NK-92 treated with Interleukin-12 subunit alpha and Interleukin-12 subunit beta, amount 100 ng/mL, for 24 hours (cell line): ENCODE data around the gene LRRTM2.
"Not testable (repeated sequence)": the region's sequence is repeated elsewhere in the genome, so short reads cannot be mapped to it uniquely, and the experiment has no call there.

Experiments used
- DNase-seq: peaks from one replicate; lab custom pipeline; 2025; lab: John Stamatoyannopoulos, UW

LRRTM2 gene

DNA sequence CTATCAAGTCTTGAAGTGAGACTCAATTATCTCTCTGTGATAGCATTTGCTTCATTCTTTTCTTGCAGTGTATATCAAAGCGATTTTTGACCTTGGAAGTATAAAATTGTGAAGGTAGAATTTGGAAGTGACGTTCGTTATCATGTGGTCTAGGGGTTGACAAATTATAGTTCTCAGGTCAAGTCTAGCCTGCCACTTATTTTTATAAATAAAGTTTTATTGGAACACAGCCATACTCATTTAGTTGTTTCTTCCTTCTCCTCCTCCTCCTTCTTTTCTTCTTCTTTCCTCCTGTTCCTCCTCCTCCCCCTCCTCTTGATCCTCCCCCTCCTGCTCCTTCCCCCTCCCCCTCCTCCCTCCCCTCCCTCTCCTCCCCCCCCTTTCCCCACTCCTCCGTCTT, 38.0 kb downstream of the LRRTM2 start:
- DNase-seq, result no peak

DNA sequence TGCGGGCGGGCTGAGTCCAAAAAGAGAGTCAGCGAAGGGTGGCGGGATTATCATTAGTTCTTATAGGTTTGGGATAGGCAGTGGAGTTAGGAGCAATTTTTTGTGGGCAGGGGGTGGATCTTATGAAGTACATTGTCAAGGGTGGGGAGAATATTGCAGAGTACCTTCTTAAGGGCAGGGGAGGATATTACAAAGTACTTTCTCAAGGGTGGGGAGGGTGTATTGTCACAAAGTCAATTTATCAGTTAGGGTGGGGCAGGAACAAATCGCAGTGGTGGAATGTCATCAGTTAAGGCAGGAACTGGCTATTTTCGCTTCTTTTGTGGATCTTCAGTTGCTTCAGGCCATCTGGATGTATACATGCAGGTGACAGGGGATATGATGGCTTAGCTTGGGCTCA, 40.3 kb downstream of the LRRTM2 start:
- not testable (repeated sequence) for DNase-seq

DNA sequence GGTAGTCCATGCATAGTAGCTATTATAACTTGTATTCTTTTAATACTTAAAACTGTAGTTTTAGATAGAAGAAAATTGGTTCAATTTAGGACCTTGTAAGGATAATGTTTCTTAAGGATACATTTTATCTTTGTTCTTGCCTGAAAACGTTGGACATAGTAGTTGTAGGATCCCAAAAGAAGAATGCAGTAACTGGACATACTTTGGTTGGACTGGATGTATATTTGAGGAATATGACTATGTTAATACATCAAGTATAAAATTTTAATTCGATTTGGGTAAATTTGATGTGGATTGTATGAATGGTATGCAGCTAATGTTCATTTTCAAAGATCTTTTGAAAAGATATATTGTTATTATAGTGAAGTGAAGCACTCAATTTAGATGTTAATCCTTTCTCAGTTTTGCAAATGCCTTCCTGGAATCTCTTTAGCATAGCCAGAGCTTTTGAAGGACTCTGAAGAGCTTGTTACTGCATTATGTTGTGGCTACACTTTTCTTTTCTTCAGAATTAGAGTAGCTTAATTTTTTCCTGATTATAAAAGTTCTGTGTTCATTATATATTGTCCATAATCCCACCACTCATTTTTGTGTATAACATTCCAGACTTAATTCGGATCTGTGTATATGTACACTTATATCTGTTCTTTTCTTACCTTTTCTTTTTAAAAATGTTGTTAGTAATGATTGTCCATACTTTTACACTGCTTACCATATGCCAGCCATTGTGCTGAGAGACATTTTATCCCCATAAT, 41.2 kb downstream of the LRRTM2 start:
- no peak for DNase-seq

DNA sequence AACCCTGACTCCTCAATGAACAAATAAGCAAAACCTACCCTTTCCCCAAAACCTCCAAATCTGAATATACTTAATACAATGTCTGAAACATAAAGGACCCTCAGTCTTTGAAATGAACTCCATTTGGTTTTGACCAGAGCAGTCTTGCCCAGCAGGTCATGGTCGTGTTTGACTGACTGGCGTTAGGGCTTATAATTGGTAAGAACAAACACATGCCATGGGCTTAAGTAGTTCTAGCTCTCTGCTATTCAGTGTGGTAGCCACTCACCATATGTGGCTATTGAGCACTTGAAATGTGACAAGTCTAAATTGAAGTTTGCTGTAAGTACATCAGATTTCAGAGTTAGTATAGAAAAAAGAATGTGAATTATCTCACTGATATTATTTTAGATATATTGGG, 42.1 kb downstream of the LRRTM2 start:
- no peak for DNase-seq

DNA sequence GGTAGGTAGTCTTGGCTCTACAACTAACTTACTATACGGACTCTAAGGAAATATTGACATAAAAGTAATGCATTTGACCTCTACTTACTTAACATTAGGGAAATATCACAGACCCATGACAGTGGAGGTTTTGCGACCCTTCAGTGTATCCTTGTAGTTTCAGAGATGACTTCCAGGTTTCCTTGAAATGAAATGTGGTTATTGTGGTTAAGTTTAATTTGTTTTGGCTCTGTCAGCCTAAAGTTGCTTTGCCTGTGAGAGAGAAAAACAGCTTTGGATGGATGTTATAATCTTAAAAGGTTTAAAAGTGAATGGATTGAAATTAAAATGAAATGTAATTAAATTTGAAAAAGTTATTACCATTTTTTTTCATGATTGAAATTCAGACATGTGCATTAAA, 42.9 kb downstream of the LRRTM2 start:
- no peak for DNase-seq

DNA sequence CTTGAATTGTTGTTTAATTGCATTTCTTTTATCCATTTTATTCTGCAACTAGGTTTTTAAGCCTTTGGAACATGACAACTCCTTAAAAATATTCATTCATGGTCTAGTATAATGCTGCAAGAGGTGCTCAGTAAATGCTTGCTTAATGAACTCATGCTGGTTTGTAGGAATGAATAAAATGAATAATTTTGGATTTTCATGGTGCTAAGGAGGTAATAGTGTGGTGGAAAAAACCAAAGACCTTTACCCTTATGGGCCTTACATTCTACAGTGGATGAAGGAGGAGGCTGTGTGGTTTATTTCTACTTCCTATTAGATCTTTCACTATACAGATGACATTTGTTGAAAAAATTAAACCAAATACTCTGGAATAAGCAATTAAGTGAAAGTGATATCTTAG, 43.4 kb downstream of the LRRTM2 start:
- DNase-seq, result no peak

DNA sequence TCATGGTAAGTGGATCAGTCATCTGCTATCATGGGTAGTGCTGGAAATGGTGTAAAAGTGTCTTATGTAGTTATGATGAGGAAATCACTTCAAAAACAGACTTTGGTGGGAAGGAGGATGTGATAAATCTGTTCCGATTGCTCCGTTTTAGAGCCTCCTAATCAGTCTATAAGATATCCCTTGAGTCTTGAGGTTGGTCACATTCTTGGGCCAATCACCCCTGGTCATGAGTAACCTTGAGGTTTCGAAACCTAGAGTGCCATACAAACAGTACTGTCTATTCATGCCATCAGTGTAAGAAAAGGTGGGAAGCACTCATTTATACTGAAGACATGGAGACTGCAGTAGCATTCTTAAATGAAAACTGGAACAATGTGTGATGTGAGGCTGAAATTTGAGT, 45.8 kb downstream of the LRRTM2 start:
- DNase-seq, result no peak

DNA sequence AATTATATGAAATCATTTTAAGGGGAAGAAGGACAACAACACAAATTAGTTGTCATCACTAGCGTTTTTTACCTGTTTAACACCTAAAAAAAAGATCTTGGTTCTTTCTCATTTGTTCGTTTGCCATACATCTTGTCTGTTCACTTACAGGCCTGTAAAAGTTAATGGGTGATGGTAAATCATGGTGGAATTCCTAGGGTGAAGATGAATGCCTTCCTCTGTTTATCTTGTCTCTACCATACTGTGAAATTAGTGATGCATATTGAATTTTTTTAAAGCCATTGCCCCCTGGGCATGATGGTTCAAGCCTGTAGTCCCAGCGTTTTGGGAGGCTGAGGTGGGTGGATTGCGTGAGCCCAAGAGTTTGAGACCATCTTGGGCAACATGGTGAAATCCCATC, 46.6 kb downstream of the LRRTM2 start:
- DNase-seq, result no peak

DNA sequence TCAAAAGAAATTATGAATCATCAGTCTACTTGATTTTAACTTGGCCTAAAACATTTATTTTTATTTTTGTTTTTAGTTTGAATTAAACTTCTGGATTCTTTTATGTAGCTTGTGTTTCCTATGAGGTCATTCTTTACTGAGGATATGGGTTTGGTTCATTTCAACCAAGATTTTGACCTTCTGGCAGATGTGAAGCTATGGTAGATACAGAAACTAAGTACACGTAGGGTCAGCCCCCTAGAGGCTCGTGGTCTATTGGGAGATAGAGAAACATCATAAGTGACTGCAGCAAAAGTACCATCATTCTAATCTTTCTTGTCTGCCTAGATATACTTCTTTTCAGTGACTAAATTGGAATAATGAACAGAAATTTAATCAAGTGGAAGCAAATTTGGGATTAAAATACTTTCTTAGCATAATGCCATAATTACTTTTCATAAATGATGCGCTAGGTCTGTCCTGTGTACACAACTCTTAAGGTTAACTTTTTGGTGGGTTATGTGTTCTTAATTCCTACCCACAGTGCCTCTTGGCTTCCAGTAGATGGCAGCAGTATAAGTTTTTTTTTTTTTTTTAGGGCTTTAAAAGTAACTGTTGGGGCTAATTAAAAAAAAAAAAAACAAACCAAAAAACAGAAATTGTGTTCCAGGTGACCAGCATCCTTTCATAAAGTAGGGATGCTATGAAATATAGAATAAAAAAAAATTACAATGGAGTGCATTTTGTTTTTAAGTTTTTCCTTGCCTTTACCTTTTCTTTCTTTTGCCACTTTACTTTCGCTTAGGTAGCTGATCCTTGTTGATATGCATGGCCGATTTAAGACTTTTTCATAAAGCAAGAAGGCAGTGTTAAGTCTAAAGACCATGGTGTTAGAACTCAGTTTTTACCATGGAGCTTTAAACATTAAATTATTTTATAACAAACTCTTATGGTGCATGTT, 49.9 kb downstream of the LRRTM2 start:
- no peak for DNase-seq

DNA sequence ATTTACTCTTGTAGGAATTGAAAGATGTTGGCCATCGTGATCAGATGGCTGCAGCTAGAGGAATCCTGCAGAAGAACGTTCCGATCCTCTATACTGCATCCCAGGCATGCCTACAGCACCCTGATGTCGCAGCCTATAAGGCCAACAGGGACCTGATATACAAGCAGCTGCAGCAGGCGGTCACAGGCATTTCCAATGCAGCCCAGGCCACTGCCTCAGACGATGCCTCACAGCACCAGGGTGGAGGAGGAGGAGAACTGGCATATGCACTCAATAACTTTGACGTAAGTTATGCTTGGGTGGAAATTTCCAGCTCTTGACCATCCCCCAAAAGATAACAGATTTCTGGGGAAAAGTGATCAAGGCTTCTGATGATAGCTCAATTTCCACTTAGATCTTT, 50.6 kb downstream of the LRRTM2 start:
- no peak for DNase-seq

DNA sequence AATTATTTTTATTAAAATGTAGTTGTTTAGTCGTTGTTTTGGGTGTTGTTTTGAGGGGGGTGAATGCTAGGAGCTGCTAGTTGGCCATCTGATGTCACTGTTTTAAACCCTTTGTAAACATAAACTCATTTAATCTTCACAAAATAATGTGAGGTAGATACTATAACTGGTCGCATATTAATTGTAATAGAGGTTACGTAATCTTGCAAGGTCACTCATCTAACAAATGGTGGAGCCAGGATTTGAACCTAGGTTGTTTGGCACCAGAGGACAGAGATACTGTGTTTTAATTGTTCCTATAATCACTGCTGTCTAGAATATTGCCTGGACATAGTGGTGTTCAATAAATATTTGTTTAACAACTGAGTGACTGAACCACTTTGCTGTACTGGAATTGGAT, 54.4 kb downstream of the LRRTM2 start:
- no peak for DNase-seq

DNA sequence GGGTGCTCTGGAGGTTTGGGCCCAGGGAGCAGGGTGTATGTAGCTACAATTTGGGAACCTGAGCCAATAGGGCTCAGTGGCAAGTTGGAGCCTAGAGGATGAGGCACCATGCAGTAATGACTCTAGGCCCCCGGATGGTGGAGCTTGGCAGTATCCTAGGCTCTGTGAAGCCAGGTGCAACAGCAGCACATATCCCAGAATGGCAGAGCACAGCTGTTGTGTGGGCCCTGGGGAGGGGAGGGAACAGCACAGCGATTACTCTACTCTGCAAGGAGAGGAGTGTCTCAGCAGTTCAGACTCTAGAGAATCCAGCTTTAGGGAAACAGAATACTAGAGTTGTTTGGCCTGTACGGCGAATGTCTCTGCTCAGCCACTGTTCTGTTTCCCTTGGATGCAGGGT, 56.1 kb downstream of the LRRTM2 start:
- DNase-seq, result no peak
